Adrenal gland (tissue), 5 donors: ENCODE results near the gene CERS4.

Source experiments
- POLR2A ChIP-seq, 2 donors: fragments of 450-650 bp; IDR thresholded peaks; one replicate each; pipeline ENCODE4 v1.6.1; 2017; ENCODE audit warnings: antibody characterized with exemption in 2 of 2, mild to moderate bottlenecking in 2 of 2, moderate library complexity in 1 of 2
- TF ChIP-seq, protein P1 (sequence below), 6 experiments: fragments of 450-650 bp in 4 of 6; fragments of 200-600 bp in 2 of 6; sonication (generic) in 1 of 6; IDR thresholded peaks; 1 replicate in 5 of 6; 2 replicates in 1 of 6; pipeline versions ENCODE4 v1.5.1 to v1.8.0; 2016 to 2021; ENCODE audit warnings: antibody characterized with exemption in 6 of 6, mild to moderate bottlenecking in 2 of 6, moderate library complexity in 1 of 6
- donor health status: DM: no; HTN: no; CAD: no.

DNA sequence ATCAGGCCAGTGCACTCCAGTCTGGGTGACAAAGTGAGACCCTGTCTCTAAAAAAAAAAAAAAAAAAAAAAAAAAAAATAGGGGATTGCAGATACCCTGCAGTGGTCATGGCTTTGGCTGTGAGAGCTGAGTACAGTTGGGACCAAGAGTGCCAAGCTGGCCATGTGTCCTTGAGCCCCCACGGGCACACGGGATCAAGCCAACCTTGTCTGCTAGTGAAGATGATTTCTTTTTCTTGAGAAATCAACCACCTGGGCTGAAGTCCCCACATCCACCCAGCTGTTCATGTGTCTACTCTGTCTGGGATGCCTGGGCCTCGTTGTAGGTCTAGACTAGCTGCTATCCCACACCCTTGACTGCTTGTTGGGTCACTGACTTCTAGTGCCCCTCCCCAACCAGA is 34.0 kb downstream of the CERS4 start:
- TF ChIP-seq, protein P1, sequence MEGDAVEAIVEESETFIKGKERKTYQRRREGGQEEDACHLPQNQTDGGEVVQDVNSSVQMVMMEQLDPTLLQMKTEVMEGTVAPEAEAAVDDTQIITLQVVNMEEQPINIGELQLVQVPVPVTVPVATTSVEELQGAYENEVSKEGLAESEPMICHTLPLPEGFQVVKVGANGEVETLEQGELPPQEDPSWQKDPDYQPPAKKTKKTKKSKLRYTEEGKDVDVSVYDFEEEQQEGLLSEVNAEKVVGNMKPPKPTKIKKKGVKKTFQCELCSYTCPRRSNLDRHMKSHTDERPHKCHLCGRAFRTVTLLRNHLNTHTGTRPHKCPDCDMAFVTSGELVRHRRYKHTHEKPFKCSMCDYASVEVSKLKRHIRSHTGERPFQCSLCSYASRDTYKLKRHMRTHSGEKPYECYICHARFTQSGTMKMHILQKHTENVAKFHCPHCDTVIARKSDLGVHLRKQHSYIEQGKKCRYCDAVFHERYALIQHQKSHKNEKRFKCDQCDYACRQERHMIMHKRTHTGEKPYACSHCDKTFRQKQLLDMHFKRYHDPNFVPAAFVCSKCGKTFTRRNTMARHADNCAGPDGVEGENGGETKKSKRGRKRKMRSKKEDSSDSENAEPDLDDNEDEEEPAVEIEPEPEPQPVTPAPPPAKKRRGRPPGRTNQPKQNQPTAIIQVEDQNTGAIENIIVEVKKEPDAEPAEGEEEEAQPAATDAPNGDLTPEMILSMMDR (IDR thresholded peaks at IDR 0.05): no peak
- TF ChIP-seq POLR2A (IDR thresholded peaks at IDR 0.05): no peak
